GM12873 (cell line): ENCODE results near the gene SPTSSA.
A peak's percentile ranks its signal among the peaks of the same experiment; 100 is the strongest.

Experiments
- CTCF ChIP-seq: IDR thresholded peaks from 2 replicates; pipeline ENCODE4 v1.5.1; 2012; ENCODE audit warnings: low read depth, mild to moderate bottlenecking, moderate library complexity, low read length, control low read depth; ENCODE audit not compliant: insufficient read depth; ENCODE audit errors: missing control alignments

The SPTSSA gene

GRCh38 chr14:34462132-34462893 lies at the start of gene SPTSSA:
Gene SPTSSA (minus strand): TSS chr14:34462240. CDS start chr14:34462207, 33 bp downstream.
- no peak for TF ChIP-seq CTCF

- no peak for TF ChIP-seq CTCF
These were observed 45.8 kb upstream of the SPTSSA start for GRCh38 chr14:34507884-34508283.

- TF ChIP-seq CTCF, result no peak
These were observed 45.4 kb upstream of the SPTSSA start for GRCh38 chr14:34507459-34507858.

GRCh38 chr14:34502545-34503225 lies 40.6 kb upstream of the SPTSSA start:
- no peak for TF ChIP-seq CTCF

- no peak for TF ChIP-seq CTCF
These were observed 40.0 kb upstream of the SPTSSA start for GRCh38 chr14:34502001-34502400.

GRCh38 chr14:34501004-34501580 lies 39.1 kb upstream of the SPTSSA start:
- TF ChIP-seq CTCF, result no peak

GRCh38 chr14:34498684-34499412 lies 36.8 kb upstream of the SPTSSA start:
- TF ChIP-seq CTCF, result peak; percentile 51
